PC-3 (cell line): ENCODE measurements around the gene FGF6. TPM values are rescaled to one million over a fixed set of nuclear protein-coding genes. Genes with fewer than 3 reads are reported as not detected.

Experiments used
- ATAC-seq: fragments of 200-7000 bp; cut with Tn5 transposase; 2 replicates; pipeline ENCODE4 v1.9.1; 2020; ENCODE audit warnings: mild to moderate bottlenecking, moderate library complexity
- BruUV-seq: library from RNA; stranded (reverse); fragments of 400-500 nt; replicated peaks from 2 replicates; lab custom pipeline; 2021; lab: Mats Ljungman, UMichigan
- CTCF ChIA-PET: fragments of 300-600 bp; sonication (Branson Sonifier 250); formaldehyde crosslinking; loops from one replicate; lab custom pipeline; 2022; ENCODE audit warnings: antibody characterized with exemption; lab: Charles Lee
- POLR2A ChIA-PET: fragments of 300-600 bp; sonication (Branson Sonifier 250); formaldehyde crosslinking; loops from one replicate; lab custom pipeline; 2022; ENCODE audit warnings: antibody characterized with exemption; ENCODE audit not compliant: unreplicated experiment; lab: Charles Lee
- DNase-seq: peaks from one replicate; pipeline ENCODE4 v3.0.0-alpha.2; 2015
- H2AFZ ChIP-seq: fragments of 300-600 bp; sonication (generic); 2 replicates; pipeline ENCODE4 v1.6.0; 2016; ENCODE audit warnings: antibody characterized with exemption, low read length
- H3F3A ChIP-seq: fragments of 300-600 bp; sonication (generic); one replicate; pipeline ENCODE4 v1.6.0; 2017; ENCODE audit warnings: antibody characterized with exemption, low read length, control low read depth, mild to moderate bottlenecking; ENCODE audit not compliant: unreplicated experiment
- H3K27ac ChIP-seq: fragments of 300-600 bp; sonication (generic); 2 replicates; pipeline ENCODE4 v1.5.1; 2016; ENCODE audit warnings: mild to moderate bottlenecking, low read length
- H3K27me3 ChIP-seq: fragments of 300-600 bp; sonication (generic); 2 replicates; pipeline ENCODE4 v1.6.1; 2016; ENCODE audit warnings: low read length, mixed read lengths
- H3K36me3 ChIP-seq: fragments of 300-600 bp; sonication (generic); 2 replicates; pipeline ENCODE4 v1.6.1; 2016; ENCODE audit warnings: low read depth, mixed run types, low read length, mixed read lengths
- H3K4me1 ChIP-seq: fragments of 300-600 bp; sonication (generic); 2 replicates; pipeline ENCODE4 v1.5.1; 2016; ENCODE audit warnings: low read length; ENCODE audit not compliant: insufficient read depth
- H3K4me2 ChIP-seq: fragments of 300-600 bp; sonication (generic); 2 replicates; pipeline ENCODE4 v1.6.0; 2016; ENCODE audit warnings: low read length
- H3K4me3 ChIP-seq: fragments of 300-600 bp; sonication (generic); 2 replicates; pipeline ENCODE4 v1.5.1; 2016; ENCODE audit warnings: mild to moderate bottlenecking, low read length, mixed read lengths
- H3K79me2 ChIP-seq: fragments of 300-600 bp; sonication (generic); 2 replicates; pipeline ENCODE4 v1.6.1; 2017; ENCODE audit warnings: low read length, mixed read lengths
- H3K9ac ChIP-seq: fragments of 300-600 bp; sonication (generic); 2 replicates; pipeline ENCODE4 v1.6.0; 2016; ENCODE audit warnings: mild to moderate bottlenecking, low read length
- H3K9me2 ChIP-seq: fragments of 300-600 bp; sonication (generic); replicated peaks from 2 replicates; pipeline ENCODE4 v1.6.1; 2016; ENCODE audit warnings: mixed run types, low read length, mixed read lengths
- H3K9me3 ChIP-seq: fragments of 300-600 bp; sonication (generic); 2 replicates; pipeline ENCODE4 v1.6.1; 2016; ENCODE audit warnings: low read length, mixed read lengths
- H4K20me1 ChIP-seq: fragments of 300-600 bp; sonication (generic); 2 replicates; pipeline ENCODE4 v1.6.1; 2016; ENCODE audit warnings: low read length, mixed read lengths
- CTCF ChIP-seq: fragments of 300-600 bp; sonication (generic); conservative IDR thresholded peaks from 2 replicates; pipeline ENCODE4 v1.5.1; 2017; ENCODE audit warnings: antibody characterized with exemption, low read depth, mild to moderate bottlenecking, low read length
- EZH2 ChIP-seq: fragments of 300-600 bp; sonication (generic); IDR thresholded peaks from one replicate; pipeline ENCODE4 v1.6.1; 2017; ENCODE audit warnings: antibody characterized with exemption, mild to moderate bottlenecking, low read length; ENCODE audit not compliant: unreplicated experiment
- EZH2phosphoT487 ChIP-seq: fragments of 300-600 bp; sonication (generic); IDR thresholded peaks from 2 replicates; pipeline ENCODE4 v1.6.1; 2018; ENCODE audit warnings: mild to moderate bottlenecking, antibody characterized with exemption, low read length, borderline replicate concordance
- intact Hi-C: fragments of 100-400 bp; cut with micrococcal nuclease; formaldehyde crosslinking; loops from 2 replicates; pipeline ENCODE4 v1.9.0; 2023
- total RNA-seq: library from RNA; depleted of rRNA; stranded (reverse); fragments of >200 nt; gene quantifications from 2 replicates; pipeline ENCODE4 v1.2.3, GENCODE V29; 2014

Gene FGF6
- total RNA-seq, 1 experiment from 2014 or later, result not detected

GRCh38 chr12:4451694-4452093 is 6.1 kb upstream of the FGF6 start:
- H3K9ac ChIP-seq, result no peak overlapping the region
- H3K27ac ChIP-seq, result no peak overlapping the region
- ATAC-seq, result no peak
- H2AFZ ChIP-seq, result no peak overlapping the region
- intact Hi-C loops, result no loop called here
- ChIA-PET CTCF (no interaction called here), POLR2A (no interaction called here)
- H3F3A ChIP-seq, result no peaks in the 10 kb centered on the region
- no peaks in the 10 kb centered on the region for H3K4me1 ChIP-seq
- H3K79me2 ChIP-seq, result no peaks in the 10 kb centered on the region
- DNase-seq, result no peak
- H3K4me2 ChIP-seq, result no peak overlapping the region
- H3K9me2 ChIP-seq, result no peaks in the 10 kb centered on the region
- no peaks in the 10 kb centered on the region for H3K36me3 ChIP-seq
- H3K4me3 ChIP-seq, result no peak overlapping the region
- TF ChIP-seq CTCF, result no peak
- no peak for TF ChIP-seq EZH2phosphoT487
- TF ChIP-seq EZH2, result no peak
- H3K9me3 ChIP-seq, result no peaks in the 10 kb centered on the region
- peaks cover 34% of the 10 kb centered on the region for H3K27me3 ChIP-seq
- no peaks in the 10 kb centered on the region for H4K20me1 ChIP-seq
- no TSS peak for BruUV-seq

- Histone ChIP-seq H3K27me3 (peaks cover 43% of the 10 kb centered on the region), H2AFZ (no peak overlapping the region), H3K9me2 (no peaks in the 10 kb centered on the region), H3K4me2 (no peak overlapping the region), H3K27ac (no peak overlapping the region), H3F3A (no peaks in the 10 kb centered on the region), H3K36me3 (no peaks in the 10 kb centered on the region), H3K79me2 (no peaks in the 10 kb centered on the region), H3K4me3 (no peak overlapping the region), H3K9ac (no peak overlapping the region), H3K4me1 (no peaks in the 10 kb centered on the region), H3K9me3 (no peaks in the 10 kb centered on the region), H4K20me1 (no peaks in the 10 kb centered on the region)
- no peak for TF ChIP-seq EZH2
- TF ChIP-seq CTCF, result no peak
- no peak for TF ChIP-seq EZH2phosphoT487
- BruUV-seq, result no TSS peak
- intact Hi-C loops, result no loop called here
- ATAC-seq (no peak), DNase-seq (no peak)
- ChIA-PET CTCF (no interaction called here), POLR2A (no interaction called here)
Observed at GRCh38 chr12:4450551-4451112, 5.0 kb upstream of the FGF6 start.

- Histone ChIP-seq H3K9ac (no peak overlapping the region), H3K27me3 (peaks cover 51% of the 10 kb centered on the region), H4K20me1 (no peaks in the 10 kb centered on the region), H2AFZ (no peak overlapping the region), H3K4me2 (no peak overlapping the region), H3K4me1 (no peaks in the 10 kb centered on the region), H3K4me3 (no peak overlapping the region), H3K9me2 (no peaks in the 10 kb centered on the region), H3K79me2 (no peaks in the 10 kb centered on the region), H3K27ac (no peak overlapping the region), H3K9me3 (no peaks in the 10 kb centered on the region), H3K36me3 (no peaks in the 10 kb centered on the region), H3F3A (no peaks in the 10 kb centered on the region)
- BruUV-seq, result no TSS peak
- ChIA-PET CTCF (no interaction called here), POLR2A (no interaction called here)
- intact Hi-C loops, result no loop called here
- ATAC-seq (no peak), DNase-seq (no peak)
- TF ChIP-seq EZH2phosphoT487 (no peak), EZH2 (no peak), CTCF (no peak)
Observed at GRCh38 chr12:4449851-4450221, 4.2 kb upstream of the FGF6 start.
